Mucosa of descending colon (tissue), 3 donors: ENCODE measurements around the gene PPP1R3G. TPM values are rescaled to one million over a fixed set of nuclear protein-coding genes. Genes with fewer than 3 reads are reported as not detected.

ENCODE experiments used
- ATAC-seq: fragments of 200-7000 bp; cut with Tn5 transposase; one replicate; pipeline ENCODE4 v1.9.1; 2020; ENCODE audit warnings: mild to moderate bottlenecking, moderate library complexity
- DNase-seq, 3 donors: peaks; one replicate each; pipeline ENCODE4 v3.0.0-alpha.2; 2020
- H3K36me3 ChIP-seq: fragments of 200-600 bp; one replicate; pipeline ENCODE4 v1.8.0; 2021; ENCODE audit warnings: low read depth, mild to moderate bottlenecking
- H3K4me1 ChIP-seq: fragments of 200-600 bp; one replicate; pipeline ENCODE4 v1.8.0; 2021; ENCODE audit warnings: low read depth, mild to moderate bottlenecking
- H3K4me3 ChIP-seq: fragments of 200-600 bp; one replicate; pipeline ENCODE4 v1.8.0; 2021; ENCODE audit warnings: mild to moderate bottlenecking
- H3K9me3 ChIP-seq: fragments of 200-600 bp; one replicate; pipeline ENCODE4 v1.8.0; 2021; ENCODE audit warnings: mild to moderate bottlenecking
- intact Hi-C, 2 donors: fragments of 100-400 bp; cut with DNase I in 1 of 2; cut with micrococcal nuclease in 1 of 2; formaldehyde crosslinking; loops; one replicate each; pipeline versions ENCODE4 v1.11.0 to v1.11.1; 2022; cut with DNase I, micrococcal nuclease
- total RNA-seq, 3 donors: library from RNA; stranded (reverse); fragmentation: NEBNext Ultra II Directional in 2 of 3; extraction: Animal tissue kit (Norgen Biotek cat#: 25700) in 2 of 3; gene quantifications; one replicate each; pipeline versions ENCODE4 v1.2.1 to v1.2.4, GENCODE V29; 2021 to 2023
- TF ChIP-seq, protein P1 (sequence below): fragments of 200-600 bp; IDR thresholded peaks from one replicate; pipeline ENCODE4 v1.8.0; 2022; ENCODE audit warnings: antibody characterized with exemption, mild to moderate bottlenecking
- donor health status: DM: no; HTN: no; CAD: no; lungs with moderate emphysema.
- donor health status: DM: no; HTN: no; CAD: no.
- donor health status: DM: no; HTN: yes; CAD: no.

PPP1R3G gene
- total RNA-seq, 3 donors from 2014 or later, result 0.46 to 2.8 (median 0.55) TPM

GRCh38 chr6:5084360-5084780 lies 771 bp upstream of the PPP1R3G start:
- DNase-seq, result peak in 2 of 3 donors; percentile 44 to 67
- peak; percentile 66 for ATAC-seq
- intact Hi-C loops, result no loop called here
- H3K9me3 ChIP-seq, result no peaks in the 10 kb centered on the region
- H3K4me3 ChIP-seq, result peak overlapping the region; percentile 17
- no peaks in the 10 kb centered on the region for H3K36me3 ChIP-seq
- H3K4me1 ChIP-seq, result peaks cover 8% of the 10 kb centered on the region
- TF ChIP-seq, protein P1, sequence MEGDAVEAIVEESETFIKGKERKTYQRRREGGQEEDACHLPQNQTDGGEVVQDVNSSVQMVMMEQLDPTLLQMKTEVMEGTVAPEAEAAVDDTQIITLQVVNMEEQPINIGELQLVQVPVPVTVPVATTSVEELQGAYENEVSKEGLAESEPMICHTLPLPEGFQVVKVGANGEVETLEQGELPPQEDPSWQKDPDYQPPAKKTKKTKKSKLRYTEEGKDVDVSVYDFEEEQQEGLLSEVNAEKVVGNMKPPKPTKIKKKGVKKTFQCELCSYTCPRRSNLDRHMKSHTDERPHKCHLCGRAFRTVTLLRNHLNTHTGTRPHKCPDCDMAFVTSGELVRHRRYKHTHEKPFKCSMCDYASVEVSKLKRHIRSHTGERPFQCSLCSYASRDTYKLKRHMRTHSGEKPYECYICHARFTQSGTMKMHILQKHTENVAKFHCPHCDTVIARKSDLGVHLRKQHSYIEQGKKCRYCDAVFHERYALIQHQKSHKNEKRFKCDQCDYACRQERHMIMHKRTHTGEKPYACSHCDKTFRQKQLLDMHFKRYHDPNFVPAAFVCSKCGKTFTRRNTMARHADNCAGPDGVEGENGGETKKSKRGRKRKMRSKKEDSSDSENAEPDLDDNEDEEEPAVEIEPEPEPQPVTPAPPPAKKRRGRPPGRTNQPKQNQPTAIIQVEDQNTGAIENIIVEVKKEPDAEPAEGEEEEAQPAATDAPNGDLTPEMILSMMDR, result no peak

GRCh38 chr6:5085648-5086293 lies 630 bp downstream of the PPP1R3G start:
- ATAC-seq, result peak; percentile 60
- H3K9me3 ChIP-seq, result no peaks in the 10 kb centered on the region
- H3K4me1 ChIP-seq, result peaks cover 8% of the 10 kb centered on the region
- TF ChIP-seq, protein P1, result no peak
- H3K36me3 ChIP-seq, result no peaks in the 10 kb centered on the region
- peak overlapping the region; percentile 17 for H3K4me3 ChIP-seq
- peak; percentile 38 to 66 (median 58) for DNase-seq
- intact Hi-C loops, result no loop called here

DNA sequence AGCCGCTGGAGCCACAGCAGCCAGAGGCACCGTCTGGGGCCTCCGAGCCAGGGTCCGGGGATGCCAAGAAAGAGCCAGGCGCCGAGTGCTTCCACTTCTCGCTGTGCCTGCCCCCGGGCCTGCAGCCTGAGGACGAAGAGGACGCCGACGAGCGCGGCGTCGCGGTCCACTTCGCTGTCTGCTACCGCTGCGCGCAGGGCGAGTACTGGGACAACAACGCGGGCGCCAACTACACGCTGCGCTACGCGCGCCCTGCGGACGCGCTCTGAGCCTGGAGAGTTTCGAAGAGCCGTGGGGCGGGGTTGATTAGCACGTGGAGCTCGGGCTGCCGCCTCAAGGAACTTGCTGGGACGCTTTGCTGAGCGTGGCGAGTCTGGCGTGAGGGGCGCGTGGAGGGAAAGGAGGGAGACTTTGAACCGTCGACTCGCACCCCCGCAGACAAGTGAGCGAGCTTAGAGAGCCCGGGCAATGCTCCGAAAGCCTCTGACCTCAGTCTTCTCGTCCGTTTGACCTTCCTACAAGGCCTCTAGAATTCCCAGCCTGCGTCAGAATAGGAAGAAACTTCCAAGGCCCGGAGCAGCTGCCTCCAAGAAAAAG lies 1.3 kb downstream of the PPP1R3G start:
- no peak for ATAC-seq
- TF ChIP-seq, protein P1, result no peak
- DNase-seq, result peak in 1 of 3 donors; percentile 45
- Histone ChIP-seq H3K4me3 (no peak overlapping the region), H3K36me3 (no peaks in the 10 kb centered on the region), H3K4me1 (peaks cover 8% of the 10 kb centered on the region), H3K9me3 (no peaks in the 10 kb centered on the region)
- intact Hi-C loops, result no loop called here

GRCh38 chr6:5087389-5087788 lies 2.2 kb downstream of the PPP1R3G start:
- no peaks in the 10 kb centered on the region for H3K36me3 ChIP-seq
- peak in 2 of 3 donors; percentile 39 to 41 for DNase-seq
- TF ChIP-seq, protein P1, result no peak
- no peak for ATAC-seq
- no peak overlapping the region for H3K4me3 ChIP-seq
- H3K9me3 ChIP-seq, result no peaks in the 10 kb centered on the region
- H3K4me1 ChIP-seq, result peaks cover 8% of the 10 kb centered on the region
- intact Hi-C loops, result no loop called here

GRCh38 chr6:5088780-5089179 lies 3.6 kb downstream of the PPP1R3G start:
- H3K9me3 ChIP-seq, result no peaks in the 10 kb centered on the region
- intact Hi-C loops, result no loop called here
- TF ChIP-seq, protein P1, result no peak
- ATAC-seq, result no peak
- peaks cover 8% of the 10 kb centered on the region for H3K4me1 ChIP-seq
- no peak for DNase-seq
- no peaks in the 10 kb centered on the region for H3K36me3 ChIP-seq
- H3K4me3 ChIP-seq, result no peak overlapping the region
